HG02852 (cell line): ENCODE measurements around the gene GRN.
"Not testable (repeated sequence)": the region's sequence is repeated elsewhere in the genome, so short reads cannot be mapped to it uniquely, and the experiment has no call there.

Experiments
- ATAC-seq: cut with Tn5 transposase; IDR thresholded peaks from one replicate; pipeline ENCODE4 v1.9.1; 2021; ENCODE audit warnings: mild to moderate bottlenecking, moderate library complexity; ENCODE audit not compliant: unreplicated experiment

The GRN gene

DNA sequence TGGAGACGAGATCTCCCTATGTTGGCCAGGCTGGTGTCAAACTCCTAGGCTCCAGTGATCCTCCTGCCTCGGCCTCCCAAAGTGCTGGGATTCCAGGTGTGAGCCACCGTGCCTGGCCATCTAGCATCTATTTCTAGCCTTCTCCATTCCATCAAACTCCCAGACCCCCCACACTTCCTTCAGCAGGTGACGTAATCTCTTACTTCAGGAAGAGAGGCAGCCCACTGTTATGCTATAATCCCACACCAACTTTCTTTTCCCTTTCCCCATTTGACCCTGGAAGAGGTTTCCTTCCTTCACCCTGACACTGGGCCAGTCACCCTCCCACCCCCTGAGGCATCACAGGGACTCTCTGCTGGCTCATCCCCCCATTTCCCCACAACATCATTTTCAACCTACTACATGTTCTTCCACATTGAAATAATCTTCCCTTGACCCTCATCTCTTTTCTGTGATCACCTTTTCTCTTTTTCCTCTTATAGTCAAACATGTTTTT lies 36.8 kb downstream of the GRN start:
- ATAC-seq, result no peak

- ATAC-seq, result no peak
Observed at GRCh38 chr17:44382917-44383316, 37.8 kb downstream of the GRN start.

DNA sequence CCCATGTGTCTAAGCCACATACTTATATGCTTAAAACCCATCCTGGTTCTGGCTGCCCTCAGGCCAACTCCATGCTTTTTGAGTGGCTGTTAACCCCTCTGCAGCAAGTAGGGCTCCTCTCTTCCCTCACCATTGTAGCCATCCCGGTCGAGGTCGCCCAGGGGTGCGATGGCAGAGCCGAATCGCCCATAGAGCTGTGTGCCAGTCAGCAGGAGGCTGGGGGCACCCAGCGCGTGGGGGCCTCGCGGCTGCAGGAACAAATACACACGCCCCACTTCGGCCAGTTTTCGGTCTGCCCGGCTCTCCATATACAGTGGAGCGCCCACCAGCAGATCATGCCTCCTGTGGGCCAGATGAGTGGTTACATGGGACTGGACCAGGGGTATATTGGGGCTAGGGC lies 38.3 kb downstream of the GRN start:
- no peak for ATAC-seq

DNA sequence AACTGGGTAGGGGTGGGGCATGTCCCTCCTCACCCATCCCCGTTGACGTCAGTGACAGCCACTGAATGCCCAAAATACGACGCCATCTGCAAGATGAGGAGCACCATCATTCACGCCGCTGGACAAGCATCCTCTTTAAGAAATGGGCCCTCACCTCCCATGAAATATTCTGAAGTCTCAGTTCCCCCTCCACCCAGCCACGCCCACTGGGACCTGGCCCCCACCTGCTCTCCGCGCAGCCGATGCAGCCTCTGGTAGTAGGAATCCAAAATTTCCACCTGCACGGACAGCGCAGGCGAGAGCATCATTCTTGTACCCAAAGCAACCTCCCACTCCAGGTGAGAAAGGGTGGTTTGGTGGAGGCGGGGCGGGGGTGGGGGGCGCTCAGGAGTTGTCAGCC lies 38.8 kb downstream of the GRN start:
- no peak for ATAC-seq

DNA sequence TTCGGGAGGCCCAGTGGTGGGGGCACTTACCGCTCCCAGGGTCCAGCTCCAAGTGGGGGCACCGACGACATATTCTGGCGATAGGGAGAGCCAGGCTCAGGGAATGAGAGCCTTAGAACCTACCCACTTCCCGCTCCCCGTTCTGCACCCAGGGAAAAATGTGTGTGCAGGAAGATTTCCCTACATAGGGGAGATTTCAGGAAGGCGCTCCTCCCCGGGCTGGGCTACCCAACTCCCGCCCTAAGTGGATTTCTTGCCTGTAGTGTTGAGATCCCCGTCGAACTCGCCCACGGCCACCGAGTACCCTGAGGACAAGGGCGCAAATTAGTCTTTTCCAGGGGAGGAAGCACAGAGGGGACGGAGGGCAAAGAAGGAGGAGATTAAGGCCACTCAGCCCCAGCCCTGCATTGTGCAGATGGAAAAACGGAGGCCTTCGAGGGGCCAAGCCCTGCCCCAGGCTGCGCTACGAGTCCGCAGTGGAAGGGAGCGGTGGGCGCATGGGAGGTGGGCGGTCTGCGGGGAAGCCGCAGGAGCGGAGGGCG lies 39.2 kb downstream of the GRN start:
- no peak for ATAC-seq

- ATAC-seq, result no peak
Observed at GRCh38 chr17:44384823-44385286, 39.8 kb downstream of the GRN start.

GRCh38 chr17:44385287-44386181 lies 40.4 kb downstream of the GRN start:
- ATAC-seq, result no peak

- no peak for ATAC-seq
Observed at GRCh38 chr17:44386182-44386525, 41.1 kb downstream of the GRN start.

- ATAC-seq, result no peak
Observed at GRCh38 chr17:44387804-44388203, 42.7 kb downstream of the GRN start.

DNA sequence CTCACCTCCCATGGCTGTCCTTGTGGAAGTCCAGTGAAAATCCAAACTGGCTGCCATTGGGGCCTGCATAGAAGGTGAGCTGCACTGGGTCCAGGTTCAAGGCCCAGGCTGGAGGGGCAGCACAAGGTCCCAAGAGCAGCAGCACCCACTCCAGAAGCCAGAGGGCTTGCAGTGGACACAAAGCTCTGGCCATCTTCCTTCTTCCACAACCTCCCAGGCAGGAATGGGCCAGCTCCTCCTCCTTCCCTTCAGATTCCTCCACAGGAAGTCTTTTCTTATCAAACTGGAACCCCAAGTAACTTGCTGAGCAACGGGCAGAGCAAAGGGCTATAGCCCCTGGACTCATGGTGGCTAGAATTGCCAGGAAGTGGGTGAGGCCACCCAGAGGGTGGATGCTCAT lies 44.2 kb downstream of the GRN start, which contains the start of gene ITGA2B:
Gene ITGA2B, minus strand, starts transcription at position 369 of the 400 bp plus-strand sequence. Its CDS starts 176 bp downstream, at position 193.
- no peak for ATAC-seq

DNA sequence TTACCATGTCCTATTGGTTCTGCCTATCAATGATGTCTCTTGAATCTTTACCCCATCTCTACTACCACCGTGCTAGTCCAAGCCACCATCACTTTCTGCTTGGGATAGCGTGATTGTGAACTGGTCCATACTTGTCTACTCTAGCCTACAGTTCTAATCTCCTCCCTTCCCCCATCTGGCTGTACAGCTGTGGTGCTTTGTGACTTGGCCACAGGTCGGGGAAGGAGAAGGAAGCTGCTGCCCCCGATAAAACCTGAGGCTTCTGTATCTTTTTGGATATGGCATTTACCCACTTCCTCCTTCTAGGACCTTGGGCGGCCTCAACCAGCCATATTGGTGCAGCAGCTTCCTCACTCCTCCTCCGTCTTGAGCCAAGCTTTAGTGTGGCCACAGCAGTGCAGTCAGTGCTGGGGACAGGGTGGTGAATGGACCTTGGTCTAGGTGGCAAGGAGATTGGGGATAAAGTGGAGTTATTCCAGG lies 44.7 kb downstream of the GRN start:
- no peak for ATAC-seq

GRCh38 chr17:44390250-44390870 lies 45.3 kb downstream of the GRN start:
- no peak for ATAC-seq

- not testable (repeated sequence) for ATAC-seq
Observed at GRCh38 chr17:44394112-44394511, 49.0 kb downstream of the GRN start.

DNA sequence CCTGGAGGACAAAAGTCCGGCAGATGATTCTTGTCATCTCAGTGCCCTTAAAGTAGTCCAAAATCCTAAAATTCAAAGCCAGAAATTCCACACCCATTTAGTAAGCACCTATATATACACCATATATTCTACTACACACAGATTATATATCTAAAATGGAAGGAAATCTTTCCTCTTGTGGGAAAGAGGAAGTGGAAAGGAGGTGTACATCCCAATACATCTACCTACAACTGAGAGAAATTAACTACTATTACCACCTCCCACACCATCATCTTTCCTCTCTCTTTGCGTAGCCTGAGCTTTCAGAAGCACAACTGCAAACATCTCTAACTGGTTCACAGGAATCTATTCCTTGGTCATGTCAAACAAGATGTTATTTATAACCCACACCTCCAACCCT lies 49.7 kb downstream of the GRN start:
- ATAC-seq, result no peak

GRCh38 chr17:44396946-44397345 lies 51.8 kb downstream of the GRN start:
- no peak for ATAC-seq

- no peak for ATAC-seq
Observed at GRCh38 chr17:44397479-44398440, 52.7 kb downstream of the GRN start.

DNA sequence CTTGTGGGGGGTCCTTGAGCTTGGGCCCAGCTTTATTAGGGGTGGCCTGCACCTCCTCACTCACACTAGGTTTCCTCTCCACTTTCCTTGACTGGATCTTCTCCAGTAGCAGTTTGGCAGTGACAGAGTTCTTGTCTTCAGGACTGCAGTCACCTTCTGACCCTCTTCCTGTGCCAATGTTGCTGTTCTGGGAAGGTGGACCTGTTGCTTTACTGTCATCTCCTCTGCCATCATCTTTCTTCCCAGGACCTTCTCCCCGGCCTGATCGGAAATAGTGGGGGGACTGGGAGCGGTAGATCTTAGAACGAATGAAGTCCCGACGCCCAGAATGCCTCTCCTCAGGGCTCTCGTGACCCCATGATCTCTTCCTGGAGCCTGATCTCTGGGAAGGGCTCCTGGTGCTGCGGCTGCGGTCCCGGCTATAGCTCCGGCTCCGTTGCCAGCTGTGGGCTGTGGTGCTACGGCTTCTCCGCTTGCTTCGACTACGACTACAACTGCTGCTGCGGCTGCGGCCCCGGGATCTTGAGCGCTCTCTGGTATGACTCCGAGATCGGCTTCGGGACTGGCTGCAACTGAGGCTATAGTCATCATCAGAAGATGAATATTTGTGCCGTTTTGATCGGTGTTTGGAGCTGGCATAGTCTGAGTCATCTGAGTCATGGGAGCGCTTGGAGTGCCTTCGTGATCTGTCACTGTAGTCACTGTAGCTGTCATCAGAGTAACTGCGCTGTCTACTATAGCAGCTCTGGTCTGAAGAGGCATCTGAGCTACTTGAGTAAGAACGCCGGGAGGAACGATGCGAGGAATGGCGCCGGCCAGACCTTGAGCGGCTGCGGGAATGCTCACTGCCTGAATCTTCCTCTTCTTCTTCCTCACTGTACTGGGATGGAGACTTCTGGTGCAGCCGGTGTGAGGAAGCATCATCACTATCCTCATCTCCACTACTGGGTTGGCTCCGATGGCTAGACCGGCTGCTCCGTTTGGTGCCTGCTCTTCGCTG lies 53.9 kb downstream of the GRN start:
- no peak for ATAC-seq

- no peak for ATAC-seq
Observed at GRCh38 chr17:44400226-44400847, 55.2 kb downstream of the GRN start.
